ENCODE results near the gene IFNA14. TPM values are rescaled to one million over a fixed set of nuclear protein-coding genes. Genes with fewer than 3 reads are reported as not detected.
"Not testable (repeated sequence)": the region's sequence is repeated elsewhere in the genome, so short reads cannot be mapped to it uniquely, and the experiment has no call there.

Gene IFNA14
- total RNA-seq, 6 experiments from 2014 or later = not detected

- peak; percentile 81 for TF ChIP-seq CTCF (IDR thresholded peaks at IDR 0.05)
- Mint-ChIP-seq H3K4me3 (peak overlapping the region; percentile 51), H3K4me1 (ENCODE audit: low read depth) (peaks cover 6% of the 10 kb centered on the region), H3K27ac (no peak overlapping the region), H3K27me3 (ENCODE audit: insufficient read depth) (peaks cover 36% of the 10 kb centered on the region), H3K36me3 (ENCODE audit: low read depth) (no peaks in the 10 kb centered on the region), H3K9me3 (no peaks in the 10 kb centered on the region)
- DNase-seq = peak; percentile 29
These were observed 13.1 kb upstream of the IFNA14 start for GRCh38 chr9:21252721-21253547.

GRCh38 chr9:21251638-21252037 is 11.8 kb upstream of the IFNA14 start:
- no peak overlapping the region for H3K4me3 Mint-ChIP-seq
- no peaks in the 10 kb centered on the region for H3K36me3 Mint-ChIP-seq (ENCODE audit: low read depth)
- no peak for TF ChIP-seq CTCF (IDR thresholded peaks at IDR 0.05)
- no peak for DNase-seq
- no peaks in the 10 kb centered on the region for H3K9me3 Mint-ChIP-seq
- H3K27me3 Mint-ChIP-seq (ENCODE audit: insufficient read depth) = peaks cover 32% of the 10 kb centered on the region
- H3K27ac Mint-ChIP-seq = no peak overlapping the region
- peaks cover 6% of the 10 kb centered on the region for H3K4me1 Mint-ChIP-seq (ENCODE audit: low read depth)

- H3K4me1 Mint-ChIP-seq (ENCODE audit: low read depth) = peaks cover 6% of the 10 kb centered on the region
- H3K9me3 Mint-ChIP-seq = no peaks in the 10 kb centered on the region
- H3K4me3 Mint-ChIP-seq = no peak overlapping the region
- DNase-seq = no peak
- H3K27ac Mint-ChIP-seq = no peak overlapping the region
- H3K27me3 Mint-ChIP-seq (ENCODE audit: insufficient read depth) = peaks cover 28% of the 10 kb centered on the region
- TF ChIP-seq CTCF (IDR thresholded peaks at IDR 0.05) = no peak
- H3K36me3 Mint-ChIP-seq (ENCODE audit: low read depth) = no peaks in the 10 kb centered on the region
These were observed 11.4 kb upstream of the IFNA14 start for GRCh38 chr9:21251190-21251589.

GRCh38 chr9:21244836-21245235 is 5.0 kb upstream of the IFNA14 start:
- Mint-ChIP-seq H3K4me1 (ENCODE audit: low read depth) (no peaks in the 10 kb centered on the region), H3K9me3 (no peaks in the 10 kb centered on the region), H3K4me3 (no peak overlapping the region), H3K27ac (no peak overlapping the region), H3K36me3 (ENCODE audit: low read depth) (no peaks in the 10 kb centered on the region), H3K27me3 (ENCODE audit: insufficient read depth) (peaks cover 8% of the 10 kb centered on the region)
- no peak for DNase-seq
- no peak for TF ChIP-seq CTCF (IDR thresholded peaks at IDR 0.05)

GRCh38 chr9:21236360-21236714 is 3.5 kb downstream of the IFNA14 start:
- DNase-seq; H3K4me1 Mint-ChIP-seq (ENCODE audit: low read depth); H3K27ac Mint-ChIP-seq; H3K9me3 Mint-ChIP-seq; H3K36me3 Mint-ChIP-seq (ENCODE audit: low read depth); H3K4me3 Mint-ChIP-seq: not testable (repeated sequence)
- H3K27me3 Mint-ChIP-seq (ENCODE audit: insufficient read depth) = peaks cover 38% of the 10 kb centered on the region

- peaks cover 40% of the 10 kb centered on the region for H3K27me3 Mint-ChIP-seq (ENCODE audit: insufficient read depth)
- H3K27ac Mint-ChIP-seq; H3K9me3 Mint-ChIP-seq; H3K4me1 Mint-ChIP-seq (ENCODE audit: low read depth); H3K36me3 Mint-ChIP-seq (ENCODE audit: low read depth); H3K4me3 Mint-ChIP-seq: not testable (repeated sequence)
- TF ChIP-seq CTCF (IDR thresholded peaks at IDR 0.05) = peak; percentile 73
- peak; percentile 48 for DNase-seq
These were observed 4.1 kb downstream of the IFNA14 start for GRCh38 chr9:21235468-21236359.

Data from HFFc6 (cell line).